ENCODE results near the gene ICE2.

Gene ICE2

DNA sequence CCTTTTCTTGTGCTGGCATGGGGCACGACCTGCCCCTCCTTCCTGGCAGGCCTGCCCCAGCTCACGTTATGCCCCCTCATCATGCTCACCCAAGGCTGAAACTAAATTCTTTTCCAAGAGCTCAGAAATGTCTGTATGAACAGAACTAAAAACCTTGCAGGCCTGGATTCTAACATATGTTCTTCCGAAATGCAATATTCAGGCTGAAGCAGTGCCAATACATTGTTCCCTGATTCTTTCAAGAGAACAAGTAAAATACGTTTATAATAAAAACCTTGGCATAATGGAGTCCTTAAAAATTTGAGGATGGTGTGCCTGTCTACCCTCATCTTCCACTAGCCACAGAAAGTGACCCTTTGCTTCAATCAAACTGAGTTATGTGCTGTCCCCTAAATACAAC is 48.5 kb upstream of the ICE2 start:
- TF ChIP-seq CSDC2 (CRISPR knock-in tag; IDR thresholded peaks at IDR 0.05), result no peak
- TF ChIP-seq BACH2 (CRISPR knock-in tag; IDR thresholded peaks at IDR 0.05; ENCODE audit: borderline replicate concordance), result no peak
- no peak for TF ChIP-seq ARNTL (CRISPR knock-in tag; IDR thresholded peaks at IDR 0.05; ENCODE audit: borderline replicate concordance, low read depth)
- no peak for TF ChIP-seq ESRRG (CRISPR knock-in tag; IDR thresholded peaks at IDR 0.05)
- TF ChIP-seq ZFP3 (CRISPR knock-in tag; IDR thresholded peaks at IDR 0.05), result no peak
- TF ChIP-seq ZNF70 (CRISPR knock-in tag; IDR thresholded peaks at IDR 0.05), result no peak
- TF ChIP-seq, protein P1, sequence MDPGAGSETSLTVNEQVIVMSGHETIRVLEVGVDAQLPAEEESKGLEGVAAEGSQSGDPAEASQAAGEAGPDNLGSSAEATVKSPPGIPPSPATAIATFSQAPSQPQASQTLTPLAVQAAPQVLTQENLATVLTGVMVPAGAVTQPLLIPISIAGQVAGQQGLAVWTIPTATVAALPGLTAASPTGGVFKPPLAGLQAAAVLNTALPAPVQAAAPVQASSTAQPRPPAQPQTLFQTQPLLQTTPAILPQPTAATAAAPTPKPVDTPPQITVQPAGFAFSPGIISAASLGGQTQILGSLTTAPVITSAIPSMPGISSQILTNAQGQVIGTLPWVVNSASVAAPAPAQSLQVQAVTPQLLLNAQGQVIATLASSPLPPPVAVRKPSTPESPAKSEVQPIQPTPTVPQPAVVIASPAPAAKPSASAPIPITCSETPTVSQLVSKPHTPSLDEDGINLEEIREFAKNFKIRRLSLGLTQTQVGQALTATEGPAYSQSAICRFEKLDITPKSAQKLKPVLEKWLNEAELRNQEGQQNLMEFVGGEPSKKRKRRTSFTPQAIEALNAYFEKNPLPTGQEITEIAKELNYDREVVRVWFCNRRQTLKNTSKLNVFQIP (CRISPR knock-in tag; IDR thresholded peaks at IDR 0.05; ENCODE audit: borderline replicate concordance, low read depth), result no peak
- TF ChIP-seq ISL1 (CRISPR knock-in tag; IDR thresholded peaks at IDR 0.05), result no peak
- no peak for TF ChIP-seq ZC3H10 (CRISPR knock-in tag; IDR thresholded peaks at IDR 0.05)
- no peak for TF ChIP-seq ZNF8 (CRISPR knock-in tag; IDR thresholded peaks at IDR 0.05)
- TF ChIP-seq, protein P2, sequence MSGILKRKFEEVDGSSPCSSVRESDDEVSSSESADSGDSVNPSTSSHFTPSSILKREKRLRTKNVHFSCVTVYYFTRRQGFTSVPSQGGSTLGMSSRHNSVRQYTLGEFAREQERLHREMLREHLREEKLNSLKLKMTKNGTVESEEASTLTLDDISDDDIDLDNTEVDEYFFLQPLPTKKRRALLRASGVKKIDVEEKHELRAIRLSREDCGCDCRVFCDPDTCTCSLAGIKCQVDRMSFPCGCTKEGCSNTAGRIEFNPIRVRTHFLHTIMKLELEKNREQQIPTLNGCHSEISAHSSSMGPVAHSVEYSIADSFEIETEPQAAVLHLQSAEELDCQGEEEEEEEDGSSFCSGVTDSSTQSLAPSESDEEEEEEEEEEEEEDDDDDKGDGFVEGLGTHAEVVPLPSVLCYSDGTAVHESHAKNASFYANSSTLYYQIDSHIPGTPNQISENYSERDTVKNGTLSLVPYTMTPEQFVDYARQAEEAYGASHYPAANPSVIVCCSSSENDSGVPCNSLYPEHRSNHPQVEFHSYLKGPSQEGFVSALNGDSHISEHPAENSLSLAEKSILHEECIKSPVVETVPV (CRISPR knock-in tag; IDR thresholded peaks at IDR 0.05), result no peak
- TF ChIP-seq, protein P3, sequence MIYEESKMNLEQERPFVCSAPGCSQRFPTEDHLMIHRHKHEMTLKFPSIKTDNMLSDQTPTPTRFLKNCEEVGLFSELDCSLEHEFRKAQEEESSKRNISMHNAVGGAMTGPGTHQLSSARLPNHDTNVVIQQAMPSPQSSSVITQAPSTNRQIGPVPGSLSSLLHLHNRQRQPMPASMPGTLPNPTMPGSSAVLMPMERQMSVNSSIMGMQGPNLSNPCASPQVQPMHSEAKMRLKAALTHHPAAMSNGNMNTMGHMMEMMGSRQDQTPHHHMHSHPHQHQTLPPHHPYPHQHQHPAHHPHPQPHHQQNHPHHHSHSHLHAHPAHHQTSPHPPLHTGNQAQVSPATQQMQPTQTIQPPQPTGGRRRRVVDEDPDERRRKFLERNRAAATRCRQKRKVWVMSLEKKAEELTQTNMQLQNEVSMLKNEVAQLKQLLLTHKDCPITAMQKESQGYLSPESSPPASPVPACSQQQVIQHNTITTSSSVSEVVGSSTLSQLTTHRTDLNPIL (CRISPR knock-in tag; IDR thresholded peaks at IDR 0.05; ENCODE audit: low read depth), result no peak
- no peak for TF ChIP-seq SNAI2 (CRISPR knock-in tag; IDR thresholded peaks at IDR 0.05)
- TF ChIP-seq ZFP30 (CRISPR knock-in tag; IDR thresholded peaks at IDR 0.05), result no peak
- TF ChIP-seq, protein P4, sequence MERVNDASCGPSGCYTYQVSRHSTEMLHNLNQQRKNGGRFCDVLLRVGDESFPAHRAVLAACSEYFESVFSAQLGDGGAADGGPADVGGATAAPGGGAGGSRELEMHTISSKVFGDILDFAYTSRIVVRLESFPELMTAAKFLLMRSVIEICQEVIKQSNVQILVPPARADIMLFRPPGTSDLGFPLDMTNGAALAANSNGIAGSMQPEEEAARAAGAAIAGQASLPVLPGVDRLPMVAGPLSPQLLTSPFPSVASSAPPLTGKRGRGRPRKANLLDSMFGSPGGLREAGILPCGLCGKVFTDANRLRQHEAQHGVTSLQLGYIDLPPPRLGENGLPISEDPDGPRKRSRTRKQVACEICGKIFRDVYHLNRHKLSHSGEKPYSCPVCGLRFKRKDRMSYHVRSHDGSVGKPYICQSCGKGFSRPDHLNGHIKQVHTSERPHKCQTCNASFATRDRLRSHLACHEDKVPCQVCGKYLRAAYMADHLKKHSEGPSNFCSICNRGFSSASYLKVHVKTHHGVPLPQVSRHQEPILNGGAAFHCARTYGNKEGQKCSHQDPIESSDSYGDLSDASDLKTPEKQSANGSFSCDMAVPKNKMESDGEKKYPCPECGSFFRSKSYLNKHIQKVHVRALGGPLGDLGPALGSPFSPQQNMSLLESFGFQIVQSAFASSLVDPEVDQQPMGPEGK (CRISPR knock-in tag; IDR thresholded peaks at IDR 0.05; ENCODE audit: borderline replicate concordance), result no peak
- no peak for TF ChIP-seq GLIS3 (CRISPR knock-in tag; IDR thresholded peaks at IDR 0.05)
- TF ChIP-seq OSR1 (CRISPR knock-in tag; IDR thresholded peaks at IDR 0.05), result no peak
- TF ChIP-seq, protein P5, sequence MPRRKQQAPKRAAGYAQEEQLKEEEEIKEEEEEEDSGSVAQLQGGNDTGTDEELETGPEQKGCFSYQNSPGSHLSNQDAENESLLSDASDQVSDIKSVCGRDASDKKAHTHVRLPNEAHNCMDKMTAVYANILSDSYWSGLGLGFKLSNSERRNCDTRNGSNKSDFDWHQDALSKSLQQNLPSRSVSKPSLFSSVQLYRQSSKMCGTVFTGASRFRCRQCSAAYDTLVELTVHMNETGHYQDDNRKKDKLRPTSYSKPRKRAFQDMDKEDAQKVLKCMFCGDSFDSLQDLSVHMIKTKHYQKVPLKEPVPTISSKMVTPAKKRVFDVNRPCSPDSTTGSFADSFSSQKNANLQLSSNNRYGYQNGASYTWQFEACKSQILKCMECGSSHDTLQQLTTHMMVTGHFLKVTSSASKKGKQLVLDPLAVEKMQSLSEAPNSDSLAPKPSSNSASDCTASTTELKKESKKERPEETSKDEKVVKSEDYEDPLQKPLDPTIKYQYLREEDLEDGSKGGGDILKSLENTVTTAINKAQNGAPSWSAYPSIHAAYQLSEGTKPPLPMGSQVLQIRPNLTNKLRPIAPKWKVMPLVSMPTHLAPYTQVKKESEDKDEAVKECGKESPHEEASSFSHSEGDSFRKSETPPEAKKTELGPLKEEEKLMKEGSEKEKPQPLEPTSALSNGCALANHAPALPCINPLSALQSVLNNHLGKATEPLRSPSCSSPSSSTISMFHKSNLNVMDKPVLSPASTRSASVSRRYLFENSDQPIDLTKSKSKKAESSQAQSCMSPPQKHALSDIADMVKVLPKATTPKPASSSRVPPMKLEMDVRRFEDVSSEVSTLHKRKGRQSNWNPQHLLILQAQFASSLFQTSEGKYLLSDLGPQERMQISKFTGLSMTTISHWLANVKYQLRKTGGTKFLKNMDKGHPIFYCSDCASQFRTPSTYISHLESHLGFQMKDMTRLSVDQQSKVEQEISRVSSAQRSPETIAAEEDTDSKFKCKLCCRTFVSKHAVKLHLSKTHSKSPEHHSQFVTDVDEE (CRISPR knock-in tag; IDR thresholded peaks at IDR 0.05), result no peak
- no peak for ATAC-seq

DNA sequence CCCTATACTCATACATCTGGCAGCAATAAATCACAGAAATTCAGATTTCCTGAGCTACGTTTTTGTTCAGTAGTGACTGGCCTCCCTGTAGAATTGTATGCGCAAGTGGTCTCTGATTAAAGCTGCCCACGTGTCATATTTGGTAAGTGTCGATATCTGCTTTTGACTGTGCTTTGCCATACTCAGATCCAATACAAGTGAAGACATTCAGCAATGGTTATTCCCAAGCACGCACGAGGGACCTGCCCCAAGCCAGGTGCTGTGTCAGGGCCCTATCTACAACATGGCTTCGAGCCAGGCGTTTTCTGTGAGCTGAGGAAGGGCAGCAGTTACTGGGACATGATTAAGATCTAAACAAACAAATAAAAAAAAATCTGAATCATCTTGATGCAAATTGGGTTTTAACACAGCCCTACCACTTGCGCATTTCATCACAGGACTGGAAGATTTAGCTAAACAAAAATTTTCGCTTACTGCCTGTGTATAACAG is 47.2 kb upstream of the ICE2 start:
- TF ChIP-seq TCF4 (CRISPR knock-in tag; IDR thresholded peaks at IDR 0.05; ENCODE audit: borderline replicate concordance) (peak; percentile 27; the same call in 1 of the 2 replicates), CSDC2 (CRISPR knock-in tag; IDR thresholded peaks at IDR 0.05) (no peak)
- ATAC-seq, result no peak

DNA sequence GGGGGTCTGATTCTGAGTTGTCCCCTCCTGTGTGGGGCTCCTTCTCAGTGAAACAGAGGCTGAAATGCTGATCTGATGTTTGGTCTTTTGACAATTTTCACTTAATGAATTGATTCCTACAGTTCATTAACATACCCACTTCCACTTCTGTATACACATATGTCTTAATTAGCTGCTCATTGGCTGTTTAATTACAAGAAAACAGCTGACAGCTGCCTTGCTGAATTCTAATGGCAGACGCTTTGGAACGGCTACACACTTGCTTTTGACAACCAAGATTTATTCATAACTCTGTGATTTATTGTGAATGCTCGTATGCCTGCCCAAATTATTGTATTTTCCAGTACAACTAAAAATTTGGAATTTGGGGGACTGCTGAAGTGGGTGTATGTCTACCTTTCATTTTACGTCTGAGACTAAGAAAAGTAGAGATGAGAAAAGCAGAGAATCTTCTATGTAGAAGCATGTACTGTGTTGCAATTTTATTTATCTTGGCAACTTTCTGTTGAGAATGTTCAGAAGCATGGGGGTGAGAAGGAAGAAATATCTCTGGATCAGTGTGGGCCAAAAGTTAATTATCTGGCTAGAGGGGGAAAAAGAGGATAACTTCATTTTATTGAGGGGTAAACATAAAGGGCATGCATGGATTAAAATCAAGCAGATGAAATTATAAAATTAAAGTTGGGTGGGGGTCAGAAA is 46.5 kb upstream of the ICE2 start:
- no peak for ATAC-seq
- no peak for TF ChIP-seq ZFP3 (CRISPR knock-in tag; IDR thresholded peaks at IDR 0.05)
- TF ChIP-seq RARB (CRISPR knock-in tag; IDR thresholded peaks at IDR 0.05), result no peak
- TF ChIP-seq, protein P3 (CRISPR knock-in tag; IDR thresholded peaks at IDR 0.05; ENCODE audit: low read depth), result no peak
- no peak for TF ChIP-seq TOX (CRISPR knock-in tag; IDR thresholded peaks at IDR 0.05; ENCODE audit: borderline replicate concordance)
- TF ChIP-seq TCF4 (CRISPR knock-in tag; IDR thresholded peaks at IDR 0.05; ENCODE audit: borderline replicate concordance), result no peak
- no peak for TF ChIP-seq ZNF70 (CRISPR knock-in tag; IDR thresholded peaks at IDR 0.05)
- no peak for TF ChIP-seq ZNF8 (CRISPR knock-in tag; IDR thresholded peaks at IDR 0.05)
- TF ChIP-seq CSDC2 (CRISPR knock-in tag; IDR thresholded peaks at IDR 0.05), result no peak
- TF ChIP-seq PPARA (CRISPR knock-in tag; IDR thresholded peaks at IDR 0.05; ENCODE audit: borderline replicate concordance), result no peak
- TF ChIP-seq, protein P5 (CRISPR knock-in tag; IDR thresholded peaks at IDR 0.05), result no peak
- no peak for TF ChIP-seq ISL1 (CRISPR knock-in tag; IDR thresholded peaks at IDR 0.05)
- TF ChIP-seq ESRRG (CRISPR knock-in tag; IDR thresholded peaks at IDR 0.05), result no peak
- TF ChIP-seq ARNTL (CRISPR knock-in tag; IDR thresholded peaks at IDR 0.05; ENCODE audit: borderline replicate concordance, low read depth), result no peak
- TF ChIP-seq ZFP30 (CRISPR knock-in tag; IDR thresholded peaks at IDR 0.05), result no peak
